ENCODE measurements around the gene RETN.

RETN gene

DNA sequence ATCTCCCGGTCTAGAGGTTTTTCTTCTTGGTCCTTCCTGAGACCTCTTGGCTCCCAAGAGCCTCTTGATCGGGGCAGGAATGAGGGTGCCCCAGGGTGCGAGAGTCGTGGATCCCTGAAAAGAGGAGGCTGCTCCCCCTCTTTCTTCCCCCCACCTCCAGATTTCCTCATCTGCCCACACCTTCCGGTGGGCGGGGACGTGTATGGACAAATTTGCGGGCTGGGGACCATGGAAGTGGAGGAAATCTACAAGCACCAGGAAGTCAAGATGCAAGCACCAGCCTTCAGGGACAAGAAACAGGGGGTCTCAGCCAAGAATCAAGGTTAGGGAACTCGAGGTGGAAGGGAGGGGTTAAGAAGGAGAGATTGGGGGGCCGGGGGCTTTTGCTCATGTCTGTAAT is 8.0 kb downstream of the RETN start, which contains the start of gene MCEMP1:
Gene MCEMP1, plus strand, starts transcription at position 237 of the 400 bp plus-strand sequence. Its CDS starts 31 bp downstream, at position 268.
- Histone ChIP-seq H3K27me3 (ENCODE audit: insufficient read depth, low read length, poor library complexity, severe bottlenecking) (no peaks in the 10 kb centered on the region), H3K9me2 (replicated peaks; ENCODE audit: low read depth, low read length) (no peaks in the 10 kb centered on the region), H3K9me3 (ENCODE audit: insufficient read depth, low read depth, low read length) (no peaks in the 10 kb centered on the region), H3K79me2 (ENCODE audit: insufficient read depth, low read length) (peaks cover 11% of the 10 kb centered on the region), H3K9ac (ENCODE audit: low read depth, low read length, poor library complexity, severe bottlenecking) (peak within 1 kb of the TSS; percentile 29), H2AFZ (ENCODE audit: low read length) (peak within 1 kb of the TSS; percentile 26), H3K4me3 (ENCODE audit: low read length, poor library complexity, severe bottlenecking) (peak within 1 kb of the TSS; percentile 37), H3K4me2 (ENCODE audit: low read depth, low read length, poor library complexity, severe bottlenecking) (peak within 1 kb of the TSS; percentile 46), H3K36me3 (ENCODE audit: insufficient read depth, low read length) (no peaks in the 10 kb centered on the region), H3K4me1 (ENCODE audit: insufficient read depth, low read length, poor library complexity, severe bottlenecking) (peaks cover 37% of the 10 kb centered on the region), H3F3A (ENCODE audit: low read depth) (no peaks in the 10 kb centered on the region), H4K20me1 (ENCODE audit: insufficient read depth, low read length, poor library complexity, severe bottlenecking) (peaks cover 6% of the 10 kb centered on the region)
- TF ChIP-seq, protein P1, sequence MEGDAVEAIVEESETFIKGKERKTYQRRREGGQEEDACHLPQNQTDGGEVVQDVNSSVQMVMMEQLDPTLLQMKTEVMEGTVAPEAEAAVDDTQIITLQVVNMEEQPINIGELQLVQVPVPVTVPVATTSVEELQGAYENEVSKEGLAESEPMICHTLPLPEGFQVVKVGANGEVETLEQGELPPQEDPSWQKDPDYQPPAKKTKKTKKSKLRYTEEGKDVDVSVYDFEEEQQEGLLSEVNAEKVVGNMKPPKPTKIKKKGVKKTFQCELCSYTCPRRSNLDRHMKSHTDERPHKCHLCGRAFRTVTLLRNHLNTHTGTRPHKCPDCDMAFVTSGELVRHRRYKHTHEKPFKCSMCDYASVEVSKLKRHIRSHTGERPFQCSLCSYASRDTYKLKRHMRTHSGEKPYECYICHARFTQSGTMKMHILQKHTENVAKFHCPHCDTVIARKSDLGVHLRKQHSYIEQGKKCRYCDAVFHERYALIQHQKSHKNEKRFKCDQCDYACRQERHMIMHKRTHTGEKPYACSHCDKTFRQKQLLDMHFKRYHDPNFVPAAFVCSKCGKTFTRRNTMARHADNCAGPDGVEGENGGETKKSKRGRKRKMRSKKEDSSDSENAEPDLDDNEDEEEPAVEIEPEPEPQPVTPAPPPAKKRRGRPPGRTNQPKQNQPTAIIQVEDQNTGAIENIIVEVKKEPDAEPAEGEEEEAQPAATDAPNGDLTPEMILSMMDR (conservative IDR thresholded peaks at IDR 0.05; ENCODE audit: low read length): no peak
- no peak for TF ChIP-seq EZH2phosphoT487 (IDR thresholded peaks at IDR 0.05; ENCODE audit: borderline replicate concordance)

DNA sequence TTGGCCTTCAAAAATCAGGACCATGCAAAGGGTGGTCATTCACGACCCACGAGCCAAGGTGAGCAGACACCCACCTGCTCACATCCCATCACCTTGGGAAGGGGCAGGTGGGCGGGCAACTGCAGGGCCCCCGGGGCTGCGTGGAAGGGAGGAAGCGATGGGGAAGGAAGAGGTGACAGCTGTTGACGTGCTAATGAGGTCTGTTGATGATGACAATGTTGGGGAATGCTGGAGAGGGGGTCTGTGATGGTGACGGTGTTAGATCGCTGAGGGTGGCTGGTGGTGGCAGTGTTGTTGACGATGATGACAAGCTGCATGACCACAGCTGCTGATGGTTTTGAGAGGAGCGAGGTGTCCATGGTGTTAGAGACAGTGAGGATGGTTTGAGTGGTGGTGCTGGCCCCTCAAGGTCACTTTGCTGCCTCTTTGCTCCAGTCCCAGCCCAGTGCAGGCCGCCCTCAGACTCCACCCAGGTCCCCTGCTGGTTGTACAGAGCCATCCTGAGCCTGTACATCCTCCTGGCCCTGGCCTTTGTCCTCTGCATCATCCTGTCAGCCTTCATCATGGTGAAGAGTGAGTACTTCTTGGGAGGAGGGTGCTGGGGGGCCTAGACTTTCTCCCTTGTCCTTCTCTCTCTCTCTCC is 8.9 kb downstream of the RETN start:
- TF ChIP-seq, protein P1 (conservative IDR thresholded peaks at IDR 0.05; ENCODE audit: low read length): no peak
- TF ChIP-seq EZH2phosphoT487 (IDR thresholded peaks at IDR 0.05; ENCODE audit: borderline replicate concordance): no peak
- no peaks in the 10 kb centered on the region for H3K27me3 ChIP-seq (ENCODE audit: insufficient read depth, low read length, poor library complexity, severe bottlenecking)
- H3K4me3 ChIP-seq (ENCODE audit: low read length, poor library complexity, severe bottlenecking): no peak overlapping the region
- H3K79me2 ChIP-seq (ENCODE audit: insufficient read depth, low read length): peaks cover 20% of the 10 kb centered on the region
- no peak overlapping the region for H3K4me2 ChIP-seq (ENCODE audit: low read depth, low read length, poor library complexity, severe bottlenecking)
- no peaks in the 10 kb centered on the region for H3K9me2 ChIP-seq (replicated peaks; ENCODE audit: low read depth, low read length)
- peaks cover 37% of the 10 kb centered on the region for H3K4me1 ChIP-seq (ENCODE audit: insufficient read depth, low read length, poor library complexity, severe bottlenecking)
- peaks cover 16% of the 10 kb centered on the region for H4K20me1 ChIP-seq (ENCODE audit: insufficient read depth, low read length, poor library complexity, severe bottlenecking)
- no peaks in the 10 kb centered on the region for H3F3A ChIP-seq (ENCODE audit: low read depth)
- H3K9ac ChIP-seq (ENCODE audit: low read depth, low read length, poor library complexity, severe bottlenecking): no peak overlapping the region
- no peaks in the 10 kb centered on the region; the same call in 1 of the 2 replicates for H3K36me3 ChIP-seq (ENCODE audit: insufficient read depth, low read length)
- no peak overlapping the region; the same call in 1 of the 2 replicates for H2AFZ ChIP-seq (ENCODE audit: low read length)
- H3K9me3 ChIP-seq (ENCODE audit: insufficient read depth, low read depth, low read length): no peaks in the 10 kb centered on the region

DNA sequence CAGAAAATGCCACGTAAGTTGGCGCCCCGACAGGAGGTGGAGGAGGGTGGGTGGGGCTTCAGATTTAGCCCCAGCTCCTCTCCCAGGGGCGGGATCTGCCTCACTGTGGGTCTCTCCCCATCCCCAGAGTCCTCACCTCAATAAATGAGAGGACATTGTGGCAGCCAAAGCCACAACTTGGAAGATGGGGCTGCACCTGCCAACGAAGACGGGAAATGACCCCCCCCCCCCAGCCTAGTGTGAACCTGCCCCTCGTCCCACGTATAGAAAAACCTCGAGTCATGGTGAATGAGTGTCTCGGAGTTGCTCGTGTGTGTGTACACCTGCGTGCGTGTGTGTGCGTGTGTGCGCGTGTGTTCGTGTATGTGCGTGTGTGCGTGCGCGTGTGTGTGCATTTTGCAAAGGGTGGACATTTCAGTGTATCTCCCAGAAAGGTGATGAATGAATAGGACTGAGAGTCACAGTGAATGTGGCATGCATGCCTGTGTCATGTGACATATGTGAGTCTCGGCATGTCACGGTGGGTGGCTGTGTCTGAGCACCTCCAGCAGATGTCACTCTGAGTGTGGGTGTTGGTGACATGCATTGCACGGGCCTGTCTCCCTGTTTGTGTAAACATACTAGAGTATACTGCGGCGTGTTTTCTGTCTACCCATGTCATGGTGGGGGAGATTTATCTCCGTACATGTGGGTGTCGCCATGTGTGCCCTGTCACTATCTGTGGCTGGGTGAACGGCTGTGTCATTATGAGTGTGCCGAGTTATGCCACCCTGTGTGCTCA is 10.3 kb downstream of the RETN start:
- H3K27me3 ChIP-seq (ENCODE audit: insufficient read depth, low read length, poor library complexity, severe bottlenecking): no peaks in the 10 kb centered on the region
- H3K9me2 ChIP-seq (replicated peaks; ENCODE audit: low read depth, low read length): no peaks in the 10 kb centered on the region
- no peaks in the 10 kb centered on the region for H3K9me3 ChIP-seq (ENCODE audit: insufficient read depth, low read depth, low read length)
- H3K4me2 ChIP-seq (ENCODE audit: low read depth, low read length, poor library complexity, severe bottlenecking): peak overlapping the region; percentile 37
- TF ChIP-seq, protein P1 (conservative IDR thresholded peaks at IDR 0.05; ENCODE audit: low read length): peak; percentile 61
- TF ChIP-seq EZH2phosphoT487 (IDR thresholded peaks at IDR 0.05; ENCODE audit: borderline replicate concordance): no peak
- H3K4me3 ChIP-seq (ENCODE audit: low read length, poor library complexity, severe bottlenecking): peak overlapping the region; percentile 23
- H4K20me1 ChIP-seq (ENCODE audit: insufficient read depth, low read length, poor library complexity, severe bottlenecking): peaks cover 17% of the 10 kb centered on the region
- H3K9ac ChIP-seq (ENCODE audit: low read depth, low read length, poor library complexity, severe bottlenecking): no peak overlapping the region
- H3F3A ChIP-seq (ENCODE audit: low read depth): no peaks in the 10 kb centered on the region
- peaks cover 28% of the 10 kb centered on the region for H3K79me2 ChIP-seq (ENCODE audit: insufficient read depth, low read length)
- peaks cover 37% of the 10 kb centered on the region for H3K4me1 ChIP-seq (ENCODE audit: insufficient read depth, low read length, poor library complexity, severe bottlenecking)
- no peak overlapping the region for H2AFZ ChIP-seq (ENCODE audit: low read length)
- no peaks in the 10 kb centered on the region; the same call in 1 of the 2 replicates for H3K36me3 ChIP-seq (ENCODE audit: insufficient read depth, low read length)

Data from Loucy (cell line).